ENCODE data around the gene CPM.
"Not testable (repeated sequence)": the region's sequence is repeated elsewhere in the genome, so short reads cannot be mapped to it uniquely, and the experiment has no call there.

The CPM gene

GRCh38 chr12:68844788-68845695 is 87.9 kb downstream of the CPM start:
- DNase-seq, result no peak

GRCh38 chr12:68844318-68844745 is 88.6 kb downstream of the CPM start:
- DNase-seq, result no peak

GRCh38 chr12:68842784-68843567 is 90.0 kb downstream of the CPM start:
- DNase-seq, result no peak

- DNase-seq, result no peak
Observed at GRCh38 chr12:68842123-68842522, 90.8 kb downstream of the CPM start.

GRCh38 chr12:68841717-68842116 is 91.3 kb downstream of the CPM start:
- no peak for DNase-seq

GRCh38 chr12:68841175-68841574 is 91.8 kb downstream of the CPM start:
- not testable (repeated sequence) for DNase-seq

- DNase-seq, result no peak
Observed at GRCh38 chr12:68839183-68840147, 93.5 kb downstream of the CPM start.

GRCh38 chr12:68838046-68838886 is 94.7 kb downstream of the CPM start:
- DNase-seq, result no peak

- DNase-seq, result no peak
Observed at GRCh38 chr12:68837215-68837614, 95.8 kb downstream of the CPM start.

GRCh38 chr12:68835333-68835908 is 97.5 kb downstream of the CPM start:
- no peak for DNase-seq

GRCh38 chr12:68833508-68833907 is 99.5 kb downstream of the CPM start:
- no peak for DNase-seq

- no peak for DNase-seq
Observed at GRCh38 chr12:68832504-68832867, 100.5 kb downstream of the CPM start.

GRCh38 chr12:68831751-68832503 is 101.0 kb downstream of the CPM start:
- DNase-seq, result no peak

- DNase-seq, result no peak
Observed at GRCh38 chr12:68831272-68831671, 101.7 kb downstream of the CPM start.

GRCh38 chr12:68828672-68829068 is 104.3 kb downstream of the CPM start:
- DNase-seq, result no peak

- DNase-seq, result no peak
Observed at GRCh38 chr12:68827895-68828671, 104.9 kb downstream of the CPM start.

- DNase-seq, result no peak
Observed at GRCh38 chr12:68825569-68826217, 107.3 kb downstream of the CPM start.

GRCh38 chr12:68824597-68825250 is 108.2 kb downstream of the CPM start:
- no peak for DNase-seq

GRCh38 chr12:68824131-68824530 is 108.8 kb downstream of the CPM start:
- no peak for DNase-seq
